GM13977 (cell line): ENCODE measurements around the gene BDH1.

Experiments
- DNase-seq: peaks from one replicate; pipeline ENCODE4 v3.0.0; 2012; ENCODE audit warnings: low spot score
- in situ Hi-C: fragments of 300-500 bp; cut with MboI; formaldehyde crosslinking; loops from one replicate; pipeline ENCODE4 v1.12.0; 2022; ENCODE audit warnings: low sequenced_read_pairs, low pct_unique_long_range_greater_than_20kb, mixed read lengths, inconsistent platforms; ENCODE audit not compliant: unreplicated experiment
- TF ChIP-seq, protein P1 (sequence below): IDR thresholded peaks from 2 replicates; pipeline ENCODE4 v1.5.1; 2012; ENCODE audit warnings: mild to moderate bottlenecking, control low read depth; ENCODE audit not compliant: insufficient read depth; ENCODE audit errors: extremely low read depth, missing control alignments

BDH1 gene

DNA sequence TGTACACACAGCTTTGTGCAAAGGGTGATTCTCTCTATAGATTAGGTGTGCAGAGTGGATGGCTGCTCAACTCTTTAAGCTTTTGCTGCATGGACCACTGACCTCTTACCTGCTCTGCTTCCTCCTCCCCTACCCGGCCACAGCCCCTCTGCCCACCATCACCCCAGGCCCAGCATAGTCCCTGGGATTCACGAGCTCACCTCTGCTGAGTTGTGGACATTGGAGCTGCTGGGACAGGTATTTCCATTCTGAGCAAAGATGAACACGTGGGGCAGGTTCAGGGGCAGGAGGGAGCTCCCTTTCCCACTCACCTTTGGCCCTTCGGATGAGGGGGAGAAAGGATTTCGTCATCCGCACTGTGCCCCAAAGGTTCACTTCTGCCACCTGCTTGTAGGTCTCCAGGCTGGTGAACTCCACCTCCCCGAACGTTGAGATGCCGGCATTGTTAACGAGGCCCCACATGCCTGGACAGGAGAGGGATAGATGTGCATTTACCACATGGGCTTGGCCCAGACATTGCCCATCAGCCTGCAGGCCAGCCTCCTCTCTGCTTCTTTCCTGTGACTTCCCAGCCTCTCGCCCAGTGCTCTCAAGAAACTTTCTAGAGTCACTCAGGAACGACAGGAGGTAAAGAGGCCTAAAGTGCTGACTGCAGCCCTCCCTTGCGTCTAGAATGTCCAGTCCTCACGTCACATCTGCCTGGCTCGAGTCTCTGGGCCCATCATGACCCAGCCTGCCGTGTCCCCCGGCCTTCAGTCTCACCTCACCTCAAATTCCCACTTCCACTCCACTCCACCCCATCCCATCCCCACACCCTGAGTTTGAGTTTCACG, 41.6 kb downstream of the BDH1 start:
- in situ Hi-C loops: loop anchor here (25.0 kb wide), 1 partner anchor 502 kb away; no protein-coding TSS in a partner anchor
- TF ChIP-seq, protein P1, sequence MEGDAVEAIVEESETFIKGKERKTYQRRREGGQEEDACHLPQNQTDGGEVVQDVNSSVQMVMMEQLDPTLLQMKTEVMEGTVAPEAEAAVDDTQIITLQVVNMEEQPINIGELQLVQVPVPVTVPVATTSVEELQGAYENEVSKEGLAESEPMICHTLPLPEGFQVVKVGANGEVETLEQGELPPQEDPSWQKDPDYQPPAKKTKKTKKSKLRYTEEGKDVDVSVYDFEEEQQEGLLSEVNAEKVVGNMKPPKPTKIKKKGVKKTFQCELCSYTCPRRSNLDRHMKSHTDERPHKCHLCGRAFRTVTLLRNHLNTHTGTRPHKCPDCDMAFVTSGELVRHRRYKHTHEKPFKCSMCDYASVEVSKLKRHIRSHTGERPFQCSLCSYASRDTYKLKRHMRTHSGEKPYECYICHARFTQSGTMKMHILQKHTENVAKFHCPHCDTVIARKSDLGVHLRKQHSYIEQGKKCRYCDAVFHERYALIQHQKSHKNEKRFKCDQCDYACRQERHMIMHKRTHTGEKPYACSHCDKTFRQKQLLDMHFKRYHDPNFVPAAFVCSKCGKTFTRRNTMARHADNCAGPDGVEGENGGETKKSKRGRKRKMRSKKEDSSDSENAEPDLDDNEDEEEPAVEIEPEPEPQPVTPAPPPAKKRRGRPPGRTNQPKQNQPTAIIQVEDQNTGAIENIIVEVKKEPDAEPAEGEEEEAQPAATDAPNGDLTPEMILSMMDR: no peak
- no peak for DNase-seq

GRCh38 chr3:197512691-197513571, 42.8 kb downstream of the BDH1 start:
- in situ Hi-C loops: loop anchor here (25.0 kb wide), 1 partner anchor 501 kb away; no protein-coding TSS in a partner anchor
- no peak for DNase-seq
- TF ChIP-seq, protein P1: no peak

DNA sequence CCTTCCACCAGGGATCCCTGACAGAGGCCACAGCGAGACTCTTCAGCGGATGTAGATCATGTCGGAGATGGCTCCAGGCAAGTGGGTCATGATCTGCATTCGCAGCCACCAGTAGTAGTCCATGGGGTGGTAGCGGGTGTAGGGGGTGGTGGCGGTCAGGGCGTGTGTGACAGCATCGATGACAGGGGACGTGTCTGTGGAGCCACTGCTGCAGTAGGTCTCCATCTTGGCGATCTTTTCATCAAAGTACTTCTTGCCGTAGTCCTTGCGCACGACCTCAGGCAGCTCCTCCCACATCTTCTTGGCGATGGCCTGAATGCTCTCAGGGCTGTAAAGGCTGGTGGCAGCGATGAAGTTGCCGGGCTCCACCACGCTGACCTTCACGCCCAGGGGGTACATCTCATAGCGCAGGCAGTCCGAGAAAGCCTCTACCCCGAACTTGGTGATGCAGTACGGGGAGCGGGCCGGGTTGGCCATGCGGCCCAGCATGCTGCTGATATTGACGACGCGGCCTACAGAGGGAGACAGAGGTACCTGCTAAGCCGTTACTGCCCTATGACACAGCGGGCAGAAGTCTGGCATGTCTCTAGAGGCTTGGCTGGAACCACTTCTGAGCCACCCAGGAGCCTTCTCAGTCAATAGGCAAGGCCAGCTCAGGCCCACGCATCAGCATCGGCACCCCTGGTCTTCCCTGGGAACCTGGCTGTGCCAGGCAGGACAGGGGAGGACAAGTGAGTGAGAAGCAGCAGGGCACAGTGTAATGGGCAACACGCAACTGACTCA, 43.7 kb downstream of the BDH1 start:
- DNase-seq: no peak
- TF ChIP-seq, protein P1: no peak
- in situ Hi-C loops: loop anchor here (25.0 kb wide), 1 partner anchor 500 kb away; no protein-coding TSS in a partner anchor

DNA sequence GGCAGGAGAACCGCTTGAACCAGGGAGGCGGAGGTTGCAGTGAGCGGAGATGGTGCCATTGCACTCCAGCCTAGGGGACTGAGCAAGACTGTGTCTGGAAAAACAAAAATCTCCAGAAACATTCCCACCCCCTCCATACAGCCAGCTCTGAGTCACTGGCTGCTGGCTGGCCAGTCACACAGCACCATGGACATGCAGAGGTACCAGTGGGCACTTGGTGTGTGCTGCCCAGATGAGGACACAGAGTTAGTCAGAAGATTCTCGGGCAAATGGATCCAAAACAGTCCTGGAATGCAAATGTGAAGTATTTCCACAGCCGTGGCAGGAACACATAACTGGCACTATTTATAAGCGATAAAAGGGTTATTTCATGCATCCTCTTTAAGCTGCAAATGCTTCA, 44.6 kb downstream of the BDH1 start:
- TF ChIP-seq, protein P1: no peak
- in situ Hi-C loops: loop anchor here (25.0 kb wide), 1 partner anchor 499 kb away; no protein-coding TSS in a partner anchor
- DNase-seq: no peak

DNA sequence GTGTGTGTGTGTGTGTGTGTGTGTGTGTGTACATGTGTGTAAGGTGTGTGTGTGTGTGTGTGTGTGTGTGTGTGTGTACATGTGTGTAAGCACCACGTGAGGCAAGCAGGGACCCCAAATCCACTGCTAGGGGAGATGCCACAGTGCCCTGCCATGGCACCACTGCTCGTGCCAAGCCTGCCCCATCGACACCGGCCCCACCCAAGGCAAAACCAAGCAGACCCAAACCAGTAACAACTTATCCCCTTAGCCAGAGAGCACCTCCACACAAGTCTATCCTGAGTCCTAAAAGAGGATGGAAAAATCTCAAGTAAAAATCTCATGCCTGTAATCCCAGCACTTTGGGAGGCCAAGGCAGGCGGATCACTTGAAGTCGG, 45.1 kb downstream of the BDH1 start:
- TF ChIP-seq, protein P1: no peak
- DNase-seq: no peak
- in situ Hi-C loops: loop anchor here (25.0 kb wide), 1 partner anchor 498 kb away; no protein-coding TSS in a partner anchor
